Middle frontal gyrus (tissue), 1 donor: Measurements from ENCODE around the gene KLF2.

ENCODE experiments used
- DNase-seq: peaks from one replicate; pipeline ENCODE4 v3.0.0-alpha.2; 2015; ENCODE audit warnings: low spot score; ENCODE audit errors: extremely low spot score

KLF2 gene

GRCh38 chr19:16363133-16363851, 38.7 kb downstream of the KLF2 start:
- no peak for DNase-seq

GRCh38 chr19:16363852-16364230, 39.2 kb downstream of the KLF2 start:
- DNase-seq, result no peak

GRCh38 chr19:16364231-16364865, 39.7 kb downstream of the KLF2 start:
- DNase-seq, result no peak

- DNase-seq, result no peak
Measured at GRCh38 chr19:16365300-16365996, 40.8 kb downstream of the KLF2 start.

GRCh38 chr19:16366056-16366432, 41.4 kb downstream of the KLF2 start:
- DNase-seq, result no peak

GRCh38 chr19:16366433-16367260, 42.0 kb downstream of the KLF2 start:
- DNase-seq, result no peak

- no peak for DNase-seq
Measured at GRCh38 chr19:16367261-16367683, 42.6 kb downstream of the KLF2 start.

GRCh38 chr19:16368385-16369305, 44.0 kb downstream of the KLF2 start:
- no peak for DNase-seq

GRCh38 chr19:16369306-16369663, 44.7 kb downstream of the KLF2 start:
- DNase-seq, result no peak

GRCh38 chr19:16369664-16370576, 45.3 kb downstream of the KLF2 start:
- no peak for DNase-seq

- DNase-seq, result no peak
Measured at GRCh38 chr19:16370641-16371391, 46.2 kb downstream of the KLF2 start.

- no peak for DNase-seq
Measured at GRCh38 chr19:16371540-16371986, 46.9 kb downstream of the KLF2 start.

GRCh38 chr19:16372065-16372915, 47.7 kb downstream of the KLF2 start:
- no peak for DNase-seq

- DNase-seq, result no peak
Measured at GRCh38 chr19:16373079-16373478, 48.5 kb downstream of the KLF2 start.

GRCh38 chr19:16373532-16373931, 48.9 kb downstream of the KLF2 start:
- DNase-seq, result no peak

GRCh38 chr19:16373989-16374388, 49.4 kb downstream of the KLF2 start:
- no peak for DNase-seq

GRCh38 chr19:16374436-16374835, 49.8 kb downstream of the KLF2 start:
- no peak for DNase-seq
